Measurements from ENCODE around the gene CYP4F22. TPM values are rescaled to one million over a fixed set of nuclear protein-coding genes. Genes with fewer than 3 reads are reported as not detected.
A peak's percentile ranks its signal among the peaks of the same experiment; 100 is the strongest.

The CYP4F22 gene
- total RNA-seq, 5 donors from 2014 or later (not counting 1 experiment from before 2014, with no cell fraction given), result 0.73 to 1.6 (median 1.3) TPM

- Mint-ChIP-seq H3K27me3 (no peaks in the 10 kb centered on the region), H3K4me3 (no peak overlapping the region), H3K4me1 (peaks cover 13 to 26% (median 25%) of the 10 kb centered on the region in 3 donors), H3K27ac (peak overlapping the region in 1 of 2 donors; percentile 29), H3K9me3 (peaks cover 0 to 4% (median 0%) of the 10 kb centered on the region in 3 donors), H3K36me3 (peaks cover 9% of the 10 kb centered on the region)
- WGBS (ENCODE audit: insufficient coverage), result 69% methylated on average over 1 of the region's 1 CpG
- POLR2A ChIA-PET, result no interaction called here
- H3K9me3 ChIP-seq, result no peaks in the 10 kb centered on the region
- no peak overlapping the region for H3K27ac ChIP-seq (ENCODE audit: low read length)
- H3K27me3 ChIP-seq (replicated peaks in 1 of 2; ENCODE audit: control insufficient read depth in 2 of 2, extremely low read depth in 1 of 2, insufficient read depth in 2 of 2, low read length in 1 of 2), result peaks cover 0 to 3% of the 10 kb centered on the region in 2 experiments
- peaks cover 4 to 16% of the 10 kb centered on the region in 2 experiments for H3K4me1 ChIP-seq (ENCODE audit: control insufficient read depth in 1 of 2, extremely low read depth in 1 of 2, insufficient read depth in 2 of 2, low read length in 2 of 2)
- no peak overlapping the region for H3K4me3 ChIP-seq (ENCODE audit: control insufficient read depth in 1 of 2, extremely low read depth in 1 of 2, low read length in 1 of 2)
- CTCF ChIA-PET, result no interaction called here
- no peaks in the 10 kb centered on the region for H3K36me3 ChIP-seq (ENCODE audit: control insufficient read depth in 2 of 2, extremely low read depth in 1 of 2, insufficient read depth in 1 of 2, low read length in 1 of 2)
- DNase-seq (no peak), ATAC-seq (replicated peaks in 1 of 4) (no peak)
Observed at GRCh38 chr19:15517778-15518177, 9.5 kb downstream of the CYP4F22 start.

GRCh38 chr19:15519433-15519976 lies 11.2 kb downstream of the CYP4F22 start:
- H3K36me3 ChIP-seq (ENCODE audit: control insufficient read depth in 2 of 2, extremely low read depth in 1 of 2, insufficient read depth in 1 of 2, low read length in 1 of 2), result no peaks in the 10 kb centered on the region
- ATAC-seq (replicated peaks in 1 of 4), result no peak
- no peak for DNase-seq
- no peaks in the 10 kb centered on the region for H3K9me3 ChIP-seq
- H3K27me3 ChIP-seq (replicated peaks in 1 of 2; ENCODE audit: control insufficient read depth in 2 of 2, extremely low read depth in 1 of 2, insufficient read depth in 2 of 2, low read length in 1 of 2), result peaks cover 0 to 3% of the 10 kb centered on the region in 2 experiments
- POLR2A ChIA-PET, result no interaction called here
- no peak overlapping the region for H3K27ac ChIP-seq (ENCODE audit: low read length)
- no peaks in the 10 kb centered on the region for H3K27me3 Mint-ChIP-seq
- 85% methylated on average over 5 of the region's 6 CpGs for WGBS (ENCODE audit: insufficient coverage)
- CTCF ChIA-PET, result no interaction called here
- peaks cover 0 to 11% of the 10 kb centered on the region in 2 experiments for H3K4me1 ChIP-seq (ENCODE audit: control insufficient read depth in 1 of 2, extremely low read depth in 1 of 2, insufficient read depth in 2 of 2, low read length in 2 of 2)
- H3K4me1 Mint-ChIP-seq, result peaks cover 9 to 19% (median 18%) of the 10 kb centered on the region in 3 donors
- H3K27ac Mint-ChIP-seq, result no peak overlapping the region
- peaks cover 9% of the 10 kb centered on the region for H3K36me3 Mint-ChIP-seq
- H3K9me3 Mint-ChIP-seq, result peaks cover 0 to 4% (median 0%) of the 10 kb centered on the region in 3 donors
- H3K4me3 ChIP-seq (ENCODE audit: control insufficient read depth in 1 of 2, extremely low read depth in 1 of 2, low read length in 1 of 2), result no peak overlapping the region
- H3K4me3 Mint-ChIP-seq, result no peak overlapping the region

GRCh38 chr19:15524781-15525180 lies 16.5 kb downstream of the CYP4F22 start:
- H3K4me1 ChIP-seq (ENCODE audit: control insufficient read depth in 1 of 2, extremely low read depth in 1 of 2, insufficient read depth in 2 of 2, low read length in 2 of 2), result peaks cover 0 to 3% of the 10 kb centered on the region in 2 experiments
- H3K27me3 ChIP-seq (replicated peaks in 1 of 2; ENCODE audit: control insufficient read depth in 2 of 2, extremely low read depth in 1 of 2, insufficient read depth in 2 of 2, low read length in 1 of 2), result peaks cover 0 to 2% of the 10 kb centered on the region in 2 experiments
- WGBS (ENCODE audit: insufficient coverage), result 72% methylated on average over 2 of the region's 5 CpGs
- ATAC-seq (replicated peaks in 1 of 4) (no peak), DNase-seq (no peak)
- H3K9me3 ChIP-seq, result no peaks in the 10 kb centered on the region
- no peak overlapping the region for H3K27ac ChIP-seq (ENCODE audit: low read length)
- Mint-ChIP-seq H3K27ac (no peak overlapping the region), H3K36me3 (peaks cover 2% of the 10 kb centered on the region), H3K9me3 (no peaks in the 10 kb centered on the region), H3K4me3 (no peak overlapping the region), H3K4me1 (peaks cover 0 to 8% (median 0%) of the 10 kb centered on the region in 3 donors), H3K27me3 (no peaks in the 10 kb centered on the region)
- ChIA-PET CTCF (no interaction called here), POLR2A (no interaction called here)
- no peak overlapping the region for H3K4me3 ChIP-seq (ENCODE audit: control insufficient read depth in 1 of 2, extremely low read depth in 1 of 2, low read length in 1 of 2)
- H3K36me3 ChIP-seq (ENCODE audit: control insufficient read depth in 2 of 2, extremely low read depth in 1 of 2, insufficient read depth in 1 of 2, low read length in 1 of 2), result no peaks in the 10 kb centered on the region

GRCh38 chr19:15525291-15525690 lies 17.0 kb downstream of the CYP4F22 start:
- Histone ChIP-seq H3K27me3 (replicated peaks in 1 of 2; ENCODE audit: control insufficient read depth in 2 of 2, extremely low read depth in 1 of 2, insufficient read depth in 2 of 2, low read length in 1 of 2) (peaks cover 0 to 2% of the 10 kb centered on the region in 2 experiments), H3K9me3 (no peaks in the 10 kb centered on the region), H3K4me1 (ENCODE audit: control insufficient read depth in 1 of 2, extremely low read depth in 1 of 2, insufficient read depth in 2 of 2, low read length in 2 of 2) (peaks cover 0 to 3% of the 10 kb centered on the region in 2 experiments), H3K36me3 (ENCODE audit: control insufficient read depth in 2 of 2, extremely low read depth in 1 of 2, insufficient read depth in 1 of 2, low read length in 1 of 2) (no peaks in the 10 kb centered on the region), H3K27ac (ENCODE audit: low read length) (no peak overlapping the region), H3K4me3 (ENCODE audit: control insufficient read depth in 1 of 2, extremely low read depth in 1 of 2, low read length in 1 of 2) (no peak overlapping the region)
- Mint-ChIP-seq H3K27me3 (no peaks in the 10 kb centered on the region), H3K27ac (peak overlapping the region in 1 of 2 donors; percentile 11), H3K4me1 (peaks cover 0 to 8% (median 0%) of the 10 kb centered on the region in 3 donors), H3K4me3 (no peak overlapping the region), H3K36me3 (peaks cover 4% of the 10 kb centered on the region), H3K9me3 (peaks cover 0 to under 1% (median 0%) of the 10 kb centered on the region in 3 donors)
- POLR2A ChIA-PET, result no interaction called here
- DNase-seq, result no peak
- CTCF ChIA-PET, result no interaction called here
- ATAC-seq (replicated peaks in 1 of 4), result no peak
- WGBS (ENCODE audit: insufficient coverage), result 97% methylated on average over 10 of the region's 15 CpGs

GRCh38 chr19:15526408-15526807 lies 18.1 kb downstream of the CYP4F22 start:
- Mint-ChIP-seq H3K9me3 (peaks cover 0 to 3% (median 0%) of the 10 kb centered on the region in 3 donors), H3K4me1 (peaks cover 0 to 8% (median 0%) of the 10 kb centered on the region in 3 donors), H3K27me3 (no peaks in the 10 kb centered on the region), H3K4me3 (no peak overlapping the region), H3K27ac (no peak overlapping the region), H3K36me3 (peaks cover 6% of the 10 kb centered on the region)
- peaks cover 0 to 5% of the 10 kb centered on the region in 2 experiments for H3K27me3 ChIP-seq (replicated peaks in 1 of 2; ENCODE audit: control insufficient read depth in 2 of 2, extremely low read depth in 1 of 2, insufficient read depth in 2 of 2, low read length in 1 of 2)
- H3K27ac ChIP-seq (ENCODE audit: low read length), result no peak overlapping the region
- no peak overlapping the region for H3K4me3 ChIP-seq (ENCODE audit: control insufficient read depth in 1 of 2, extremely low read depth in 1 of 2, low read length in 1 of 2)
- H3K9me3 ChIP-seq, result no peaks in the 10 kb centered on the region
- POLR2A ChIA-PET, result interaction anchor here in 1 of 2 donors (0.6 kb wide), 2 partner anchors 20 to 218 kb away, joined by 3 read pairs; no protein-coding TSS in a partner anchor
- 86% methylated on average over 1 of the region's 2 CpGs for WGBS (ENCODE audit: insufficient coverage)
- DNase-seq (no peak), ATAC-seq (replicated peaks in 1 of 4) (no peak)
- no peaks in the 10 kb centered on the region for H3K36me3 ChIP-seq (ENCODE audit: control insufficient read depth in 2 of 2, extremely low read depth in 1 of 2, insufficient read depth in 1 of 2, low read length in 1 of 2)
- CTCF ChIA-PET, result interaction anchor here in 1 of 2 donors (0.7 kb wide), 1 partner anchor 33 kb away, joined by 3 read pairs; no protein-coding TSS in a partner anchor
- H3K4me1 ChIP-seq (ENCODE audit: control insufficient read depth in 1 of 2, extremely low read depth in 1 of 2, insufficient read depth in 2 of 2, low read length in 2 of 2), result peaks cover 0 to 3% of the 10 kb centered on the region in 2 experiments

GRCh38 chr19:15527705-15528104 lies 19.4 kb downstream of the CYP4F22 start:
- ChIA-PET CTCF (no interaction called here), POLR2A (interaction anchor here in 1 of 2 donors (0.6 kb wide), 1 partner anchor 61 kb away, joined by 3 read pairs; no protein-coding TSS in a partner anchor)
- Mint-ChIP-seq H3K4me3 (no peak overlapping the region), H3K27ac (no peak overlapping the region), H3K36me3 (peaks cover 6% of the 10 kb centered on the region), H3K9me3 (peaks cover 0 to 3% (median 0%) of the 10 kb centered on the region in 3 donors), H3K27me3 (no peaks in the 10 kb centered on the region), H3K4me1 (peaks cover 2 to 11% (median 7%) of the 10 kb centered on the region in 3 donors)
- DNase-seq, result no peak
- H3K4me3 ChIP-seq (ENCODE audit: control insufficient read depth in 1 of 2, extremely low read depth in 1 of 2, low read length in 1 of 2), result no peak overlapping the region
- H3K27ac ChIP-seq (ENCODE audit: low read length), result no peak overlapping the region
- ATAC-seq (replicated peaks in 1 of 4), result no peak
- peaks cover 0 to 5% of the 10 kb centered on the region in 2 experiments for H3K27me3 ChIP-seq (replicated peaks in 1 of 2; ENCODE audit: control insufficient read depth in 2 of 2, extremely low read depth in 1 of 2, insufficient read depth in 2 of 2, low read length in 1 of 2)
- peaks cover 0 to 3% of the 10 kb centered on the region in 2 experiments for H3K4me1 ChIP-seq (ENCODE audit: control insufficient read depth in 1 of 2, extremely low read depth in 1 of 2, insufficient read depth in 2 of 2, low read length in 2 of 2)
- H3K9me3 ChIP-seq, result no peaks in the 10 kb centered on the region
- 56% methylated on average over 1 of the region's 3 CpGs for WGBS (ENCODE audit: insufficient coverage)
- H3K36me3 ChIP-seq (ENCODE audit: control insufficient read depth in 2 of 2, extremely low read depth in 1 of 2, insufficient read depth in 1 of 2, low read length in 1 of 2), result no peaks in the 10 kb centered on the region

Measured in T-cell (primary cell).